Measurements from ENCODE around the gene GPR45. TPM values are rescaled to one million over a fixed set of nuclear protein-coding genes. Genes with fewer than 3 reads are reported as not detected.
A peak's percentile ranks its signal among the peaks of the same experiment; 100 is the strongest.

GPR45 gene
- total RNA-seq, 1 experiment from 2014 or later, result not detected

DNA sequence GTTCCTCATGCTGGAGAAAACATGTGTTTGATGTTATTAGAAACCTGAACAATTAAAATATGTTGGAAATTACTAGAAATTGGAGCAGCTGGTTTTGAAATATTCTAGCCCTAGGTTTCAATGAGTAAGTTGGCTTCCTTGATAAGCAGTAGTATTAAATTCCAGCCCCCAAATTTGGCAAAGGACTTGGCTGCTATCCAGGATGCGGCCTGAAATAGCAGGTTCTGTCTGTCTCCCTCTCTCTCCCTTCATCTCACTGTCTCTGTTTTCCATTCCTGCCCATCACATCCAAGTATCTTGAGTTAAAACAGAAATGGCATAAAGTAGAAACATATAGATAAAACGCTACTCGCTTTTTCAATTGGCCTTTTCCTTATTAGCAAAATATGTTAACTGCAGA lies 20.9 kb upstream of the GPR45 start (continued):
- TF ChIP-seq, protein P1, sequence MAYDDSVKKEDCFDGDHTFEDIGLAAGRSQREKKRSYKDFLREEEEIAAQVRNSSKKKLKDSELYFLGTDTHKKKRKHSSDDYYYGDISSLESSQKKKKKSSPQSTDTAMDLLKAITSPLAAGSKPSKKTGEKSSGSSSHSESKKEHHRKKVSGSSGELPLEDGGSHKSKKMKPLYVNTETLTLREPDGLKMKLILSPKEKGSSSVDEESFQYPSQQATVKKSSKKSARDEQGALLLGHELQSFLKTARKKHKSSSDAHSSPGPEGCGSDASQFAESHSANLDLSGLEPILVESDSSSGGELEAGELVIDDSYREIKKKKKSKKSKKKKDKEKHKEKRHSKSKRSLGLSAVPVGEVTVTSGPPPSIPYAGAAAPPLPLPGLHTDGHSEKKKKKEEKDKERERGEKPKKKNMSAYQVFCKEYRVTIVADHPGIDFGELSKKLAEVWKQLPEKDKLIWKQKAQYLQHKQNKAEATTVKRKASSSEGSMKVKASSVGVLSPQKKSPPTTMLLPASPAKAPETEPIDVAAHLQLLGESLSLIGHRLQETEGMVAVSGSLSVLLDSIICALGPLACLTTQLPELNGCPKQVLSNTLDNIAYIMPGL (CRISPR knock-in tag; IDR thresholded peaks at IDR 0.05), result no peak

DNA sequence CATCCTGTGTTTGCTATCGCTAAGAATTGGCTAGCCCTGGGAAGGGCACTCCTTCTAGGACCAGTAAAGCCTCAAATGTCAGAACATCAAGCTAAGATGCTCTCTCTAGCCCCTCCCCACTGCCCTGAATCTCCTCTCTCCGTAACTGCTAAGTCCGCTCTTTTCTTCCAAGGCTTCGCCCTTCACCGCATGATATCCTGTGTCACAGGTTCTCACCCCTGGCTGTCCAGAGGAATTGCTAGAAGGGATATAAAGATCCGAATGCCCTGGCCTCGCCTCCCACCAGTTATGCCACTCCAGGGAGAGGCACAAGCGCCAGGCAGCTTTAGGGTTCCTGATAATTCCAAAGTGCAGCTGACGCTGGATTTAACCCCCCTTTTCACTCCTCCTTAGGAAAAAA lies 17.1 kb upstream of the GPR45 start:
- CTCF ChIA-PET, result interaction anchor here (0.6 to 1.8 kb wide), 5 partner anchors 11 to 310 kb away, joined by 3 to 8 read pairs (median 5); no protein-coding TSS in a partner anchor
- no peak overlapping the region for H3K4me3 Mint-ChIP-seq
- TF ChIP-seq TCF7 (CRISPR knock-in tag; IDR thresholded peaks at IDR 0.05; ENCODE audit: low read depth), result no peak
- TF ChIP-seq, protein P2, sequence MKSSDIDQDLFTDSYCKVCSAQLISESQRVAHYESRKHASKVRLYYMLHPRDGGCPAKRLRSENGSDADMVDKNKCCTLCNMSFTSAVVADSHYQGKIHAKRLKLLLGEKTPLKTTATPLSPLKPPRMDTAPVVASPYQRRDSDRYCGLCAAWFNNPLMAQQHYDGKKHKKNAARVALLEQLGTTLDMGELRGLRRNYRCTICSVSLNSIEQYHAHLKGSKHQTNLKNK (CRISPR knock-in tag; IDR thresholded peaks at IDR 0.05), result no peak
- TF ChIP-seq SMAD3 (CRISPR knock-in tag; IDR thresholded peaks at IDR 0.05; ENCODE audit: borderline replicate concordance), result no peak
- TF ChIP-seq, protein P3, sequence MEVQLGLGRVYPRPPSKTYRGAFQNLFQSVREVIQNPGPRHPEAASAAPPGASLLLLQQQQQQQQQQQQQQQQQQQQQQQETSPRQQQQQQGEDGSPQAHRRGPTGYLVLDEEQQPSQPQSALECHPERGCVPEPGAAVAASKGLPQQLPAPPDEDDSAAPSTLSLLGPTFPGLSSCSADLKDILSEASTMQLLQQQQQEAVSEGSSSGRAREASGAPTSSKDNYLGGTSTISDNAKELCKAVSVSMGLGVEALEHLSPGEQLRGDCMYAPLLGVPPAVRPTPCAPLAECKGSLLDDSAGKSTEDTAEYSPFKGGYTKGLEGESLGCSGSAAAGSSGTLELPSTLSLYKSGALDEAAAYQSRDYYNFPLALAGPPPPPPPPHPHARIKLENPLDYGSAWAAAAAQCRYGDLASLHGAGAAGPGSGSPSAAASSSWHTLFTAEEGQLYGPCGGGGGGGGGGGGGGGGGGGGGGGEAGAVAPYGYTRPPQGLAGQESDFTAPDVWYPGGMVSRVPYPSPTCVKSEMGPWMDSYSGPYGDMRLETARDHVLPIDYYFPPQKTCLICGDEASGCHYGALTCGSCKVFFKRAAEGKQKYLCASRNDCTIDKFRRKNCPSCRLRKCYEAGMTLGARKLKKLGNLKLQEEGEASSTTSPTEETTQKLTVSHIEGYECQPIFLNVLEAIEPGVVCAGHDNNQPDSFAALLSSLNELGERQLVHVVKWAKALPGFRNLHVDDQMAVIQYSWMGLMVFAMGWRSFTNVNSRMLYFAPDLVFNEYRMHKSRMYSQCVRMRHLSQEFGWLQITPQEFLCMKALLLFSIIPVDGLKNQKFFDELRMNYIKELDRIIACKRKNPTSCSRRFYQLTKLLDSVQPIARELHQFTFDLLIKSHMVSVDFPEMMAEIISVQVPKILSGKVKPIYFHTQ (CRISPR knock-in tag; IDR thresholded peaks at IDR 0.05), result no peak
- no peak for TF ChIP-seq NR1H2 (CRISPR knock-in tag; IDR thresholded peaks at IDR 0.05)
- TF ChIP-seq ELF4 (CRISPR knock-in tag; IDR thresholded peaks at IDR 0.05; ENCODE audit: low read depth), result no peak
- no peak for TF ChIP-seq EMX1 (CRISPR knock-in tag; IDR thresholded peaks at IDR 0.05)
- TF ChIP-seq, protein P4, sequence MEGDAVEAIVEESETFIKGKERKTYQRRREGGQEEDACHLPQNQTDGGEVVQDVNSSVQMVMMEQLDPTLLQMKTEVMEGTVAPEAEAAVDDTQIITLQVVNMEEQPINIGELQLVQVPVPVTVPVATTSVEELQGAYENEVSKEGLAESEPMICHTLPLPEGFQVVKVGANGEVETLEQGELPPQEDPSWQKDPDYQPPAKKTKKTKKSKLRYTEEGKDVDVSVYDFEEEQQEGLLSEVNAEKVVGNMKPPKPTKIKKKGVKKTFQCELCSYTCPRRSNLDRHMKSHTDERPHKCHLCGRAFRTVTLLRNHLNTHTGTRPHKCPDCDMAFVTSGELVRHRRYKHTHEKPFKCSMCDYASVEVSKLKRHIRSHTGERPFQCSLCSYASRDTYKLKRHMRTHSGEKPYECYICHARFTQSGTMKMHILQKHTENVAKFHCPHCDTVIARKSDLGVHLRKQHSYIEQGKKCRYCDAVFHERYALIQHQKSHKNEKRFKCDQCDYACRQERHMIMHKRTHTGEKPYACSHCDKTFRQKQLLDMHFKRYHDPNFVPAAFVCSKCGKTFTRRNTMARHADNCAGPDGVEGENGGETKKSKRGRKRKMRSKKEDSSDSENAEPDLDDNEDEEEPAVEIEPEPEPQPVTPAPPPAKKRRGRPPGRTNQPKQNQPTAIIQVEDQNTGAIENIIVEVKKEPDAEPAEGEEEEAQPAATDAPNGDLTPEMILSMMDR (IDR thresholded peaks at IDR 0.05), result no peak
- TF ChIP-seq ZNF263 (CRISPR knock-in tag; IDR thresholded peaks at IDR 0.05; ENCODE audit: low read depth), result no peak
- no peak for TF ChIP-seq NFYB (CRISPR knock-in tag; conservative IDR thresholded peaks at IDR 0.05; ENCODE audit: low read depth)
- TF ChIP-seq, protein P5, sequence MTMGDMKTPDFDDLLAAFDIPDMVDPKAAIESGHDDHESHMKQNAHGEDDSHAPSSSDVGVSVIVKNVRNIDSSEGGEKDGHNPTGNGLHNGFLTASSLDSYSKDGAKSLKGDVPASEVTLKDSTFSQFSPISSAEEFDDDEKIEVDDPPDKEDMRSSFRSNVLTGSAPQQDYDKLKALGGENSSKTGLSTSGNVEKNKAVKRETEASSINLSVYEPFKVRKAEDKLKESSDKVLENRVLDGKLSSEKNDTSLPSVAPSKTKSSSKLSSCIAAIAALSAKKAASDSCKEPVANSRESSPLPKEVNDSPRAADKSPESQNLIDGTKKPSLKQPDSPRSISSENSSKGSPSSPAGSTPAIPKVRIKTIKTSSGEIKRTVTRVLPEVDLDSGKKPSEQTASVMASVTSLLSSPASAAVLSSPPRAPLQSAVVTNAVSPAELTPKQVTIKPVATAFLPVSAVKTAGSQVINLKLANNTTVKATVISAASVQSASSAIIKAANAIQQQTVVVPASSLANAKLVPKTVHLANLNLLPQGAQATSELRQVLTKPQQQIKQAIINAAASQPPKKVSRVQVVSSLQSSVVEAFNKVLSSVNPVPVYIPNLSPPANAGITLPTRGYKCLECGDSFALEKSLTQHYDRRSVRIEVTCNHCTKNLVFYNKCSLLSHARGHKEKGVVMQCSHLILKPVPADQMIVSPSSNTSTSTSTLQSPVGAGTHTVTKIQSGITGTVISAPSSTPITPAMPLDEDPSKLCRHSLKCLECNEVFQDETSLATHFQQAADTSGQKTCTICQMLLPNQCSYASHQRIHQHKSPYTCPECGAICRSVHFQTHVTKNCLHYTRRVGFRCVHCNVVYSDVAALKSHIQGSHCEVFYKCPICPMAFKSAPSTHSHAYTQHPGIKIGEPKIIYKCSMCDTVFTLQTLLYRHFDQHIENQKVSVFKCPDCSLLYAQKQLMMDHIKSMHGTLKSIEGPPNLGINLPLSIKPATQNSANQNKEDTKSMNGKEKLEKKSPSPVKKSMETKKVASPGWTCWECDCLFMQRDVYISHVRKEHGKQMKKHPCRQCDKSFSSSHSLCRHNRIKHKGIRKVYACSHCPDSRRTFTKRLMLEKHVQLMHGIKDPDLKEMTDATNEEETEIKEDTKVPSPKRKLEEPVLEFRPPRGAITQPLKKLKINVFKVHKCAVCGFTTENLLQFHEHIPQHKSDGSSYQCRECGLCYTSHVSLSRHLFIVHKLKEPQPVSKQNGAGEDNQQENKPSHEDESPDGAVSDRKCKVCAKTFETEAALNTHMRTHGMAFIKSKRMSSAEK (CRISPR knock-in tag; IDR thresholded peaks at IDR 0.05; ENCODE audit: borderline replicate concordance), result no peak
- TF ChIP-seq ZNF121 (CRISPR knock-in tag; IDR thresholded peaks at IDR 0.05), result no peak
- TF ChIP-seq, protein P6, sequence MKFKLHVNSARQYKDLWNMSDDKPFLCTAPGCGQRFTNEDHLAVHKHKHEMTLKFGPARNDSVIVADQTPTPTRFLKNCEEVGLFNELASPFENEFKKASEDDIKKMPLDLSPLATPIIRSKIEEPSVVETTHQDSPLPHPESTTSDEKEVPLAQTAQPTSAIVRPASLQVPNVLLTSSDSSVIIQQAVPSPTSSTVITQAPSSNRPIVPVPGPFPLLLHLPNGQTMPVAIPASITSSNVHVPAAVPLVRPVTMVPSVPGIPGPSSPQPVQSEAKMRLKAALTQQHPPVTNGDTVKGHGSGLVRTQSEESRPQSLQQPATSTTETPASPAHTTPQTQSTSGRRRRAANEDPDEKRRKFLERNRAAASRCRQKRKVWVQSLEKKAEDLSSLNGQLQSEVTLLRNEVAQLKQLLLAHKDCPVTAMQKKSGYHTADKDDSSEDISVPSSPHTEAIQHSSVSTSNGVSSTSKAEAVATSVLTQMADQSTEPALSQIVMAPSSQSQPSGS (CRISPR knock-in tag; IDR thresholded peaks at IDR 0.05; ENCODE audit: borderline replicate concordance, low read depth), result no peak
- TF ChIP-seq, protein P7, sequence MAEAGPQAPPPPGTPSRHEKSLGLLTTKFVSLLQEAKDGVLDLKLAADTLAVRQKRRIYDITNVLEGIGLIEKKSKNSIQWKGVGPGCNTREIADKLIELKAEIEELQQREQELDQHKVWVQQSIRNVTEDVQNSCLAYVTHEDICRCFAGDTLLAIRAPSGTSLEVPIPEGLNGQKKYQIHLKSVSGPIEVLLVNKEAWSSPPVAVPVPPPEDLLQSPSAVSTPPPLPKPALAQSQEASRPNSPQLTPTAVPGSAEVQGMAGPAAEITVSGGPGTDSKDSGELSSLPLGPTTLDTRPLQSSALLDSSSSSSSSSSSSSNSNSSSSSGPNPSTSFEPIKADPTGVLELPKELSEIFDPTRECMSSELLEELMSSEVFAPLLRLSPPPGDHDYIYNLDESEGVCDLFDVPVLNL (CRISPR knock-in tag; IDR thresholded peaks at IDR 0.05; ENCODE audit: borderline replicate concordance, low read depth), result no peak
- ATAC-seq (peak; percentile 72), DNase-seq (ENCODE audit: low spot score) (no peak)
- no peak overlapping the region for H3K27ac Mint-ChIP-seq
- H3K36me3 Mint-ChIP-seq, result no peaks in the 10 kb centered on the region
- POLR2A ChIA-PET, result no interaction called here
- H3K9me3 Mint-ChIP-seq, result peaks cover 3% of the 10 kb centered on the region; the same call in 1 of the 2 replicates
- H3K4me1 Mint-ChIP-seq, result peaks cover 11% of the 10 kb centered on the region
- H3K27me3 Mint-ChIP-seq (ENCODE audit: low read depth), result no peaks in the 10 kb centered on the region; the same call in none of the 2 replicates
